A172 (cell line): ENCODE data around the gene ZCCHC7. TPM values are rescaled to one million over a fixed set of nuclear protein-coding genes. Genes with fewer than 3 reads are reported as not detected.

Source experiments
- DNase-seq: peaks from one replicate; pipeline ENCODE4 v3.0.0-alpha.2; 2015; ENCODE audit warnings: low spot score
- total RNA-seq: library from RNA; depleted of rRNA; stranded (reverse); fragments of >200 nt; shearing (Covaris generic); gene quantifications from 2 replicates; pipeline ENCODE4 v1.2.3, GENCODE V29; 2014; rRNA removed

ZCCHC7 gene
- total RNA-seq, 1 experiment from 2014 or later: 9.4 TPM

DNA sequence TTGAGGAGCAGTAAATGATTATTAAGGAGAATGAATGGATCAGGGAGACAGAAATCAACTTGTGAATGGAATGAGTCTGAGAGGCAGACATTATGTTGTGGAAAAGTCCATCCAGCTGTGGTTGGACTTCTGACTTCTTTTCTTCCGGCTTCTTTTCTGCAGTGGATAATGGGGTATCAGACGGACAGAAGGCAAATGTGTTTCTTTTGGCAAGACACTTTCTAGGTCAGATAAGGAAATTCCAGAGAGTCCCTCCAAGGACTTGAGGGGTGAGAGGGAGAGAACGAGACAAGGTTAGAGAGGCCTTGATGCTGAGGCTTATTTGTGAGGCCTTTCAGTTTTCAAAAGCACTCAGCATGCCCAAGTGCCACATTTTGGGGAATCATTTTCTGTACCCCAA lies 285.0 kb downstream of the ZCCHC7 start:
- DNase-seq: no peak

DNA sequence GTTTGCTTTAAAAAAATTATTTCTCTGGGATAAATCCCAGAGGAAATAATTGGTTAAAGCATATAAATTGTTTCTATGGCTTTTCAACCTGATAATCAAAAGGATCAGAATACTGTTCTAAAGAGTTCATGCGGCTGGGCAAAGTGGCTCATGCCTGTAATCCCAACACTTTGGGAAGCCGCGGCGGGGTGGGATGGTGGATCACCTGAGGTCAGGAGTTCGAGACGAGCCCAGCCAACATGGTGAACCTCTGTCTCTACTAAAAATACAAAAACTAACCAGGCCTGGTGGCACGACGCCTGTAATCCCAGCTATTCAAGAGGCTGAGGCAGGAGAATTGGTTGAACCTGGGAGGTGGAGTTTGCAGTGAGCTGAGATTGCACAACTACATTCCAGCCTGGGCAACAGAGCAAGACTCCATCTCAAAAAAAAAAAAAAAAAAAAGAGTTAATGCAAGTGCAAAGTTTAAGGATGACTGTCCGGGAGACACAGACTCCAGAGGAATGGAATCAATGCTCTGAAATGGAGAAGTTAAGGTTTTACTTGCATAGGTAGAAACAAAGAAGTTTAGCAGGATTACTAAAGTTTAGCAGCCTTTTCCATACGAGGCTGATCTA lies 285.5 kb downstream of the ZCCHC7 start:
- DNase-seq: no peak

DNA sequence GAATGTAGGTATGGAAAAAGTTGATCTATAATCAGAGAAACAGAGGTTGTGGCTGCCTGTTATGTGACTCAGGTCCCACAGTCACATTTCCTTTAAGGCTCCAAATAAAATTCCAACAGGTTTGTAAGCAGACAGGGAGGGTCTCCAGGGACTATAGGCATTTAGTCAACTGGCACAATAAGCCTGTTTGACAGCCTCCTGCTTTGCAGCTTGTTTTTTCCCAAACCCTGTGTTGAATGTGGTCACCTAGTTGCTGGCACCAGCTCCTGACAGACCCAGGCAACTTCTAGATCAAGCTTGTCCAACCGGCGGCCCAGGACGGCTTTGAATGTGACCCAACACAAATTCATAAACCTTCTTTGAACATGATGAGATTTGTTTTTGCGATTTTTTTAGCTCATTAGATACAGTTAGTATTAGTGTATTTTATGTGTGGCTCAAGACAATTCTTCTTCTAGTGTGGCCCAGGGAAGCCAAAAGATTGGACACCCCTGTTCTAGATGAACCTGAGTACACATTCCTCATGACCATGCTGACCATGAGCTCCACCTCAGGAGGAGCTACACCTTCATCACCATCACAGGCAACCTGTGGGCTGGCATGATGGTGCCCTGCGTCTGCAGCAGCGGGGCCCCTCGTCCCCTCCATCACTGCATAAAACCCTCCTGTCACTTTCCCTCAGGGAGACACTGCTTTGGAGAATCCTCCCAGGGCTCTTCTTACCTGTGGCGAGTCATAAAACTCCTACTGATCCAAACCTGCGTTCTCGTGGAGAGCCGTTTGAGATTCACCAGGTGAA lies 286.4 kb downstream of the ZCCHC7 start:
- no peak for DNase-seq

DNA sequence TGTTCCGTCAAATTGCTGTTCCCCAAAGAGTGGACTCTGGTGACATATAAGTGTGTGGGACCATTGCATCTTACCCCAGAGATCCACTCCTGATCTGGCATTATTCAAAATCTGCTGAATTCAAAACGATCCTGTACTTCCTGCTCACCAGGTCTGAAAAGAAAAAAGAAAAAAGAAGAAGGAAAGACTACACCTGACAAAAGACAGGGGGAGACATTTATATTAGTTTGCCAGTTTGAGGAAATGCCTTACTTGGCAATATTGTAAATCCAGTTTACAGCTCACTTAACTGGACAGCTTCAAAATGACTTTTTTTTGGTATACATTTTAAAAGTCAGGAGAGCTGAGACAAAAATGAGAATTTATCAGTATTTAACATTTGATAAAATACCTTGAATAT lies 287.1 kb downstream of the ZCCHC7 start:
- no peak for DNase-seq

Other genes with a start within 250 kb of the ZCCHC7 start
- gene PAX5, start 86.3 kb upstream of the ZCCHC7 start, total RNA-seq: 0.03 TPM in 1 of 2 replicates, not detected in the other